ENCODE data around the gene NFIA. TPM values are rescaled to one million over a fixed set of nuclear protein-coding genes. Genes with fewer than 3 reads are reported as not detected.
A peak's percentile ranks its signal among the peaks of the same experiment; 100 is the strongest.

Gene NFIA
- total RNA-seq, 3 donors from 2014 or later: 54.9 to 87.5 (median 79.6) TPM

- peak overlapping the region; percentile 62 to 79 for H3K27ac ChIP-seq
- intact Hi-C loops (cut with DNase I; ENCODE audit: low total_unique reads): no loop called here
- TF ChIP-seq POLR2A (IDR thresholded peaks at IDR 0.05): no peak
- TF ChIP-seq CTCF (IDR thresholded peaks at IDR 0.05): no peak
- no peak for TF ChIP-seq POLR2AphosphoS5 (IDR thresholded peaks at IDR 0.05)
- no peaks in the 10 kb centered on the region for H3K27me3 ChIP-seq
- H3K4me3 ChIP-seq: no peak overlapping the region
- no peak for DNase-seq (ENCODE audit: low spot score in 2 of 2)
- no peaks in the 10 kb centered on the region for H3K36me3 ChIP-seq
- no peaks in the 10 kb centered on the region for H3K9me3 ChIP-seq
- no peaks in the 10 kb centered on the region for H3K4me1 ChIP-seq
These were observed 204.7 kb downstream of the NFIA start for GRCh38 chr1:61287014-61287413.

GRCh38 chr1:61287734-61288133 lies 205.4 kb downstream of the NFIA start:
- H3K9me3 ChIP-seq: no peaks in the 10 kb centered on the region
- H3K36me3 ChIP-seq: no peaks in the 10 kb centered on the region
- H3K4me3 ChIP-seq: no peak overlapping the region
- intact Hi-C loops (cut with DNase I; ENCODE audit: low total_unique reads): no loop called here
- TF ChIP-seq CTCF (IDR thresholded peaks at IDR 0.05) (peak in 1 of 3 donors; percentile 16), POLR2A (IDR thresholded peaks at IDR 0.05) (no peak)
- no peaks in the 10 kb centered on the region for H3K4me1 ChIP-seq
- H3K27ac ChIP-seq: peak overlapping the region; percentile 62 to 79
- peak in 1 of 2 donors; percentile 48 for DNase-seq (ENCODE audit: low spot score in 2 of 2)
- no peaks in the 10 kb centered on the region for H3K27me3 ChIP-seq

- H3K9me3 ChIP-seq: no peaks in the 10 kb centered on the region
- H3K4me3 ChIP-seq: no peak overlapping the region
- no peak for DNase-seq (ENCODE audit: low spot score in 2 of 2)
- no peaks in the 10 kb centered on the region for H3K4me1 ChIP-seq
- intact Hi-C loops (cut with DNase I; ENCODE audit: low total_unique reads): no loop called here
- peak overlapping the region; percentile 46 to 62 for H3K27ac ChIP-seq
- H3K36me3 ChIP-seq: no peaks in the 10 kb centered on the region
- TF ChIP-seq POLR2AphosphoS5 (IDR thresholded peaks at IDR 0.05) (no peak), CTCF (IDR thresholded peaks at IDR 0.05) (no peak), POLR2A (IDR thresholded peaks at IDR 0.05) (no peak)
- H3K27me3 ChIP-seq: no peaks in the 10 kb centered on the region
These were observed 207.1 kb downstream of the NFIA start for GRCh38 chr1:61289232-61290098.

- DNase-seq (ENCODE audit: low spot score in 2 of 2): no peak
- Histone ChIP-seq H3K27me3 (no peaks in the 10 kb centered on the region), H3K4me3 (no peak overlapping the region), H3K36me3 (no peaks in the 10 kb centered on the region), H3K27ac (no peak overlapping the region), H3K9me3 (no peaks in the 10 kb centered on the region), H3K4me1 (no peaks in the 10 kb centered on the region)
- intact Hi-C loops (cut with DNase I; ENCODE audit: low total_unique reads): no loop called here
- TF ChIP-seq POLR2AphosphoS5 (IDR thresholded peaks at IDR 0.05): no peak
- no peak for TF ChIP-seq CTCF (IDR thresholded peaks at IDR 0.05)
- no peak for TF ChIP-seq POLR2A (IDR thresholded peaks at IDR 0.05)
These were observed 208.2 kb downstream of the NFIA start for GRCh38 chr1:61290525-61290924.

- H3K4me3 ChIP-seq: no peak overlapping the region
- no peaks in the 10 kb centered on the region for H3K4me1 ChIP-seq
- no peak overlapping the region for H3K27ac ChIP-seq
- H3K36me3 ChIP-seq: no peaks in the 10 kb centered on the region
- H3K27me3 ChIP-seq: no peaks in the 10 kb centered on the region
- no peak for DNase-seq (ENCODE audit: low spot score in 2 of 2)
- TF ChIP-seq POLR2A (IDR thresholded peaks at IDR 0.05) (no peak), POLR2AphosphoS5 (IDR thresholded peaks at IDR 0.05) (no peak), CTCF (IDR thresholded peaks at IDR 0.05) (no peak)
- intact Hi-C loops (cut with DNase I; ENCODE audit: low total_unique reads): no loop called here
- H3K9me3 ChIP-seq: no peaks in the 10 kb centered on the region
These were observed 210.8 kb downstream of the NFIA start for GRCh38 chr1:61293197-61293596.
